ENCODE measurements around the gene ZNF613. TPM values are rescaled to one million over a fixed set of nuclear protein-coding genes. Genes with fewer than 3 reads are reported as not detected.

The ZNF613 gene
- total and polyA plus RNA-seq, 2 of the 13 experiments (the other 11 are each of a cell fraction or from before 2014, with no cell fraction given) = 3.6 to 8.3 TPM

DNA sequence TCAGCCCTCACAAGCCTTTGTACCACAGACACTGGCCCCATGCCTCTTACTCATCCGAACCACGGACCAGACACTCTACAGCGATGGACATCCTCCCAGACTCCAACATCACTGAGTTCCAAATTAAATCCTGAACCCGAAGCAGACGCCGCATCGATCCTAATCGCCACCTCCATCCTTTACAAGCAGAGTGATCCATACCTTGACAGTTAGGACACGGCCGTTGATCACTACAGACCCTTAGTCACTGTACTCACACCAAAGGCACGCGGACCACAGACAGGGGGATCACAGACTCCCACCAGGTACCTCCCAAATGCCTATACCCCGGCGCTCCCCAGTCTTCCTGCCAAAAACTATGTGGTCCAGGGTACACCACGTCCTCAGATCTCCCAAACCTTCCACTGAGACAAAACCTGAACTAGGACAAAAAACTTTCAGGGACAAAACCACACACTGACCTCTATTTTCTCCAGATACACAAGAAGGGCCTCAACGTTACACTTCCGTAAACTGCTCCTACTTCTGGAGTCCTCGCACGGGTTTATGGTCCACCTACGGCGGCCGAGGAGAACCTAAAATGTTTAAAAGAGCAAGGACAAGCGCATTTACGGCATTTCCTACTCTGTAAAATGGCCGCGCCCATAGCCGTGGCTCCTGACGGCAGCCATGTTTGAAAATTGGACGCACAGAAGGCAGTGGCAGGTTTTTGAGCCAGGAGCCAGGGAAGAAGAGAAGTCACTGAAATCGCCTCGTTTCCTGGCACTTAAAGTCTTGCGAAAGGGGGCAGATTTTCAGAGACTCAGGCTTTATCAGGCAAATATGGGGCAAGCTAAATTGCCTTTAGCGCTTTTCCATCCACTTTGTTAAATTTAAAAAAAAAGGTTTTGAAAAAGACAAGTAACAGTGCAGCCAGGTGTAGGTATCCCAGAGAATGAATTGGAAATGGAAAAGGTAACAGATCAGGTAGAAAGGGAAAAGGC is 59.3 kb downstream of the ZNF613 start, which contains the start of gene ZNF350 (continued):
- TF ChIP-seq, protein P1, sequence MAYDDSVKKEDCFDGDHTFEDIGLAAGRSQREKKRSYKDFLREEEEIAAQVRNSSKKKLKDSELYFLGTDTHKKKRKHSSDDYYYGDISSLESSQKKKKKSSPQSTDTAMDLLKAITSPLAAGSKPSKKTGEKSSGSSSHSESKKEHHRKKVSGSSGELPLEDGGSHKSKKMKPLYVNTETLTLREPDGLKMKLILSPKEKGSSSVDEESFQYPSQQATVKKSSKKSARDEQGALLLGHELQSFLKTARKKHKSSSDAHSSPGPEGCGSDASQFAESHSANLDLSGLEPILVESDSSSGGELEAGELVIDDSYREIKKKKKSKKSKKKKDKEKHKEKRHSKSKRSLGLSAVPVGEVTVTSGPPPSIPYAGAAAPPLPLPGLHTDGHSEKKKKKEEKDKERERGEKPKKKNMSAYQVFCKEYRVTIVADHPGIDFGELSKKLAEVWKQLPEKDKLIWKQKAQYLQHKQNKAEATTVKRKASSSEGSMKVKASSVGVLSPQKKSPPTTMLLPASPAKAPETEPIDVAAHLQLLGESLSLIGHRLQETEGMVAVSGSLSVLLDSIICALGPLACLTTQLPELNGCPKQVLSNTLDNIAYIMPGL (CRISPR knock-in tag; IDR thresholded peaks at IDR 0.05; ENCODE audit: borderline replicate concordance in 1 of 2, low read depth in 1 of 2) = peak; percentile 32 to 81; a peak in 3 of 4 replicates
- TF ChIP-seq KDM6A (CRISPR knock-in tag; IDR thresholded peaks at IDR 0.05; ENCODE audit: low read depth) (no peak), ZMYM3 (CRISPR knock-in tag; IDR thresholded peaks at IDR 0.05) (peak; percentile 55; the same call in 1 of the 2 replicates), ZNF343 (CRISPR knock-in tag; IDR thresholded peaks at IDR 0.05) (no peak), ZSCAN21 (CRISPR knock-in tag; IDR thresholded peaks at IDR 0.05; ENCODE audit: borderline replicate concordance) (no peak; the same call in 1 of the 2 replicates), GABPA (IDR thresholded peaks at IDR 0.05; ENCODE audit: low read depth, low read length) (no peak), GABPA (CRISPR knock-in tag; IDR thresholded peaks at IDR 0.05; ENCODE audit: low read depth) (peak; percentile 85), ELF1 (CRISPR knock-in tag; IDR thresholded peaks at IDR 0.05) (peak; percentile 99), ZNF350 (CRISPR knock-in tag; IDR thresholded peaks at IDR 0.05; ENCODE audit: borderline replicate concordance, low read depth) (peak; percentile 77; the same call in 1 of the 2 replicates), KDM2A (CRISPR knock-in tag; IDR thresholded peaks at IDR 0.05; ENCODE audit: borderline replicate concordance, low read depth) (peak; percentile 71; the same call in 1 of the 2 replicates), ATF1 (CRISPR knock-in tag; IDR thresholded peaks at IDR 0.05) (peak; percentile 76), SCMH1 (CRISPR knock-in tag; IDR thresholded peaks at IDR 0.05; ENCODE audit: borderline replicate concordance) (no peak), ZNF124 (CRISPR knock-in tag; IDR thresholded peaks at IDR 0.05) (peak; percentile 96), ERF (CRISPR knock-in tag; IDR thresholded peaks at IDR 0.05) (peak; percentile 88), POLR2G (IDR thresholded peaks at IDR 0.05; ENCODE audit: low read depth, low read length) (peak; percentile 80), SSRP1 (CRISPR knock-in tag; IDR thresholded peaks at IDR 0.05) (0 out of 2 replicates have a peak, but pooled peaks have one; percentile 46), ZNF296 (CRISPR knock-in tag; conservative IDR thresholded peaks at IDR 0.05) (no peak), NR2F6 (IDR thresholded peaks at IDR 0.05) (no peak), NR2F6 (CRISPR knock-in tag; IDR thresholded peaks at IDR 0.05) (no peak), TBX2 (CRISPR knock-in tag; IDR thresholded peaks at IDR 0.05; ENCODE audit: borderline replicate concordance) (no peak)
- TF ChIP-seq, protein P2, sequence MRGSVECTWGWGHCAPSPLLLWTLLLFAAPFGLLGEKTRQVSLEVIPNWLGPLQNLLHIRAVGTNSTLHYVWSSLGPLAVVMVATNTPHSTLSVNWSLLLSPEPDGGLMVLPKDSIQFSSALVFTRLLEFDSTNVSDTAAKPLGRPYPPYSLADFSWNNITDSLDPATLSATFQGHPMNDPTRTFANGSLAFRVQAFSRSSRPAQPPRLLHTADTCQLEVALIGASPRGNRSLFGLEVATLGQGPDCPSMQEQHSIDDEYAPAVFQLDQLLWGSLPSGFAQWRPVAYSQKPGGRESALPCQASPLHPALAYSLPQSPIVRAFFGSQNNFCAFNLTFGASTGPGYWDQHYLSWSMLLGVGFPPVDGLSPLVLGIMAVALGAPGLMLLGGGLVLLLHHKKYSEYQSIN (CRISPR knock-in tag; IDR thresholded peaks at IDR 0.05; ENCODE audit: borderline replicate concordance) = no peak
- TF ChIP-seq, protein P3, sequence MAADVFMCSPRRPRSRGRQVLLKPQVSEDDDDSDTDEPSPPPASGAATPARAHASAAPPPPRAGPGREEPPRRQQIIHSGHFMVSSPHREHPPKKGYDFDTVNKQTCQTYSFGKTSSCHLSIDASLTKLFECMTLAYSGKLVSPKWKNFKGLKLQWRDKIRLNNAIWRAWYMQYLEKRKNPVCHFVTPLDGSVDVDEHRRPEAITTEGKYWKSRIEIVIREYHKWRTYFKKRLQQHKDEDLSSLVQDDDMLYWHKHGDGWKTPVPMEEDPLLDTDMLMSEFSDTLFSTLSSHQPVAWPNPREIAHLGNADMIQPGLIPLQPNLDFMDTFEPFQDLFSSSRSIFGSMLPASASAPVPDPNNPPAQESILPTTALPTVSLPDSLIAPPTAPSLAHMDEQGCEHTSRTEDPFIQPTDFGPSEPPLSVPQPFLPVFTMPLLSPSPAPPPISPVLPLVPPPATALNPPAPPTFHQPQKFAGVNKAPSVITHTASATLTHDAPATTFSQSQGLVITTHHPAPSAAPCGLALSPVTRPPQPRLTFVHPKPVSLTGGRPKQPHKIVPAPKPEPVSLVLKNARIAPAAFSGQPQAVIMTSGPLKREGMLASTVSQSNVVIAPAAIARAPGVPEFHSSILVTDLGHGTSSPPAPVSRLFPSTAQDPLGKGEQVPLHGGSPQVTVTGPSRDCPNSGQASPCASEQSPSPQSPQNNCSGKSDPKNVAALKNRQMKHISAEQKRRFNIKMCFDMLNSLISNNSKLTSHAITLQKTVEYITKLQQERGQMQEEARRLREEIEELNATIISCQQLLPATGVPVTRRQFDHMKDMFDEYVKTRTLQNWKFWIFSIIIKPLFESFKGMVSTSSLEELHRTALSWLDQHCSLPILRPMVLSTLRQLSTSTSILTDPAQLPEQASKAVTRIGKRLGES (CRISPR knock-in tag; IDR thresholded peaks at IDR 0.05; ENCODE audit: borderline replicate concordance) = no peak
